ENCODE results near the gene GBP7. TPM values are rescaled to one million over a fixed set of nuclear protein-coding genes. Genes with fewer than 3 reads are reported as not detected.

The GBP7 gene
- total and polyA plus RNA-seq, 4 donors = 0.89 to 27.8 (median 16.8) TPM

DNA sequence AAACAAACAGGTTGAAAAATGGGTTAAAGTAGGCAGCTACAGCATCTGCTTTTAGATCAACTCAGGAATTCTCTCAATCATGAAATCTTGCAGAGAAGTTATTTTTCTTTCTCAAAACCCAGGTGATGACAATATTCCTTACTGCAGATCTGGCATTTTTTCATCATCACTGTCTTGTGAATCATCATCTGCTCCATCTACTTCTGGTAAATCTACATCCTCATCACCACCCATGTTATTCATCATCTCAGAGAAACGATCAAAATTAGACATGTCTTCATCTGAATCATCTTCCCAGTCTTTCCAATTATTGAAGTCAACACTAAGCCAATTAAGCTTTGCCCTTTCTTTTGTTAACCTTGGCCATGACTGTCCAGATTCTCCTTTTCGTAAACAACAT is 71.7 kb downstream of the GBP7 start:
- H3K4me3 ChIP-seq (ENCODE audit: low read depth in 1 of 3, low read length in 3 of 3) = no peak overlapping the region
- peaks cover 9 to 41% (median 36%) of the 10 kb centered on the region in 4 donors for H3K36me3 ChIP-seq (ENCODE audit: control insufficient read depth in 4 of 4, insufficient read depth in 3 of 4, low read depth in 1 of 4, low read length in 3 of 4)
- H3K27ac ChIP-seq (ENCODE audit: low read depth in 1 of 2, low read length in 2 of 2) = no peak overlapping the region
- DNase-seq (ENCODE audit: low spot score) = no peak
- H3K9ac ChIP-seq (ENCODE audit: low read depth in 1 of 2, low read length in 2 of 2) = no peak overlapping the region
- no peaks in the 10 kb centered on the region for H3K9me3 ChIP-seq (ENCODE audit: control insufficient read depth in 4 of 4, low read length in 3 of 4)
- no peak for TF ChIP-seq ATF3 (IDR thresholded peaks at IDR 0.05)
- no peaks in the 10 kb centered on the region for H3K27me3 ChIP-seq (ENCODE audit: control insufficient read depth in 4 of 4, insufficient read depth in 4 of 4, low read length in 3 of 4)
- 74% methylated on average over 2 of the region's 2 CpGs for WGBS
- no peaks in the 10 kb centered on the region for H3K4me1 ChIP-seq (ENCODE audit: control insufficient read depth in 4 of 4, insufficient read depth in 4 of 4, low read length in 3 of 4)

- H3K4me1 ChIP-seq (ENCODE audit: control insufficient read depth in 4 of 4, insufficient read depth in 4 of 4, low read length in 3 of 4) = no peaks in the 10 kb centered on the region
- DNase-seq (ENCODE audit: low spot score) = no peak
- no peaks in the 10 kb centered on the region for H3K27me3 ChIP-seq (ENCODE audit: control insufficient read depth in 4 of 4, insufficient read depth in 4 of 4, low read length in 3 of 4)
- H3K9me3 ChIP-seq (ENCODE audit: control insufficient read depth in 4 of 4, low read length in 3 of 4) = no peaks in the 10 kb centered on the region
- H3K9ac ChIP-seq (ENCODE audit: low read depth in 1 of 2, low read length in 2 of 2) = no peak overlapping the region
- no peak overlapping the region for H3K27ac ChIP-seq (ENCODE audit: low read depth in 1 of 2, low read length in 2 of 2)
- TF ChIP-seq NR2F2 (IDR thresholded peaks at IDR 0.05) (no peak), HNF4A (conservative IDR thresholded peaks at IDR 0.05) (no peak)
- no peak overlapping the region for H3K4me3 ChIP-seq (ENCODE audit: low read depth in 1 of 3, low read length in 3 of 3)
- H3K36me3 ChIP-seq (ENCODE audit: control insufficient read depth in 4 of 4, insufficient read depth in 3 of 4, low read depth in 1 of 4, low read length in 3 of 4) = peaks cover 5 to 22% (median 19%) of the 10 kb centered on the region in 4 donors
These were observed 73.8 kb downstream of the GBP7 start for GRCh38 chr1:89102021-89102420.

GRCh38 chr1:89100412-89100811 is 75.4 kb downstream of the GBP7 start:
- Histone ChIP-seq H3K4me1 (ENCODE audit: control insufficient read depth in 4 of 4, insufficient read depth in 4 of 4, low read length in 3 of 4) (no peaks in the 10 kb centered on the region), H3K9me3 (ENCODE audit: control insufficient read depth in 4 of 4, low read length in 3 of 4) (peaks cover 0 to 2% (median 0%) of the 10 kb centered on the region in 4 donors), H3K9ac (ENCODE audit: low read depth in 1 of 2, low read length in 2 of 2) (no peak overlapping the region), H3K27ac (ENCODE audit: low read depth in 1 of 2, low read length in 2 of 2) (no peak overlapping the region), H3K27me3 (ENCODE audit: control insufficient read depth in 4 of 4, insufficient read depth in 4 of 4, low read length in 3 of 4) (no peaks in the 10 kb centered on the region), H3K36me3 (ENCODE audit: control insufficient read depth in 4 of 4, insufficient read depth in 3 of 4, low read depth in 1 of 4, low read length in 3 of 4) (peaks cover 3 to 8% (median 4%) of the 10 kb centered on the region in 4 donors), H3K4me3 (ENCODE audit: low read depth in 1 of 3, low read length in 3 of 3) (no peak overlapping the region)
- DNase-seq (ENCODE audit: low spot score) = no peak
- TF ChIP-seq TAF1 (conservative IDR thresholded peaks at IDR 0.05) (no peak), ZBTB33 (IDR thresholded peaks at IDR 0.05) (no peak), RXRA (IDR thresholded peaks at IDR 0.05) (no peak), JUND (IDR thresholded peaks at IDR 0.05) (no peak), SP1 (IDR thresholded peaks at IDR 0.05) (no peak), ATF3 (IDR thresholded peaks at IDR 0.05) (no peak), HNF4G (IDR thresholded peaks at IDR 0.05) (no peak), FOXA2 (IDR thresholded peaks at IDR 0.05) (no peak), MAX (IDR thresholded peaks at IDR 0.05) (no peak), YY1 (IDR thresholded peaks at IDR 0.05) (no peak), FOXA1 (IDR thresholded peaks at IDR 0.05) (no peak), NR2F2 (IDR thresholded peaks at IDR 0.05) (no peak), GABPA (IDR thresholded peaks at IDR 0.05 in 1 of 2, conservative IDR thresholded peaks at IDR 0.05 in 1 of 2) (no peak)
- TF ChIP-seq, protein P1, sequence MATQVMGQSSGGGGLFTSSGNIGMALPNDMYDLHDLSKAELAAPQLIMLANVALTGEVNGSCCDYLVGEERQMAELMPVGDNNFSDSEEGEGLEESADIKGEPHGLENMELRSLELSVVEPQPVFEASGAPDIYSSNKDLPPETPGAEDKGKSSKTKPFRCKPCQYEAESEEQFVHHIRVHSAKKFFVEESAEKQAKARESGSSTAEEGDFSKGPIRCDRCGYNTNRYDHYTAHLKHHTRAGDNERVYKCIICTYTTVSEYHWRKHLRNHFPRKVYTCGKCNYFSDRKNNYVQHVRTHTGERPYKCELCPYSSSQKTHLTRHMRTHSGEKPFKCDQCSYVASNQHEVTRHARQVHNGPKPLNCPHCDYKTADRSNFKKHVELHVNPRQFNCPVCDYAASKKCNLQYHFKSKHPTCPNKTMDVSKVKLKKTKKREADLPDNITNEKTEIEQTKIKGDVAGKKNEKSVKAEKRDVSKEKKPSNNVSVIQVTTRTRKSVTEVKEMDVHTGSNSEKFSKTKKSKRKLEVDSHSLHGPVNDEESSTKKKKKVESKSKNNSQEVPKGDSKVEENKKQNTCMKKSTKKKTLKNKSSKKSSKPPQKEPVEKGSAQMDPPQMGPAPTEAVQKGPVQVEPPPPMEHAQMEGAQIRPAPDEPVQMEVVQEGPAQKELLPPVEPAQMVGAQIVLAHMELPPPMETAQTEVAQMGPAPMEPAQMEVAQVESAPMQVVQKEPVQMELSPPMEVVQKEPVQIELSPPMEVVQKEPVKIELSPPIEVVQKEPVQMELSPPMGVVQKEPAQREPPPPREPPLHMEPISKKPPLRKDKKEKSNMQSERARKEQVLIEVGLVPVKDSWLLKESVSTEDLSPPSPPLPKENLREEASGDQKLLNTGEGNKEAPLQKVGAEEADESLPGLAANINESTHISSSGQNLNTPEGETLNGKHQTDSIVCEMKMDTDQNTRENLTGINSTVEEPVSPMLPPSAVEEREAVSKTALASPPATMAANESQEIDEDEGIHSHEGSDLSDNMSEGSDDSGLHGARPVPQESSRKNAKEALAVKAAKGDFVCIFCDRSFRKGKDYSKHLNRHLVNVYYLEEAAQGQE (IDR thresholded peaks at IDR 0.05) = no peak
- WGBS = 96% methylated on average over 3 of the region's 3 CpGs

Data from liver (tissue), 9 donors.